COLO668 (cell line): ENCODE measurements around the gene U2AF1L4.
A peak's percentile ranks its signal among the peaks of the same experiment; 100 is the strongest.
"Not testable (repeated sequence)": the region's sequence is repeated elsewhere in the genome, so short reads cannot be mapped to it uniquely, and the experiment has no call there.

Experiments
- DNase-seq: peaks from one replicate; lab custom pipeline; 2025; ENCODE audit not compliant: unreplicated experiment; lab: John Stamatoyannopoulos, UW

U2AF1L4 gene

DNA sequence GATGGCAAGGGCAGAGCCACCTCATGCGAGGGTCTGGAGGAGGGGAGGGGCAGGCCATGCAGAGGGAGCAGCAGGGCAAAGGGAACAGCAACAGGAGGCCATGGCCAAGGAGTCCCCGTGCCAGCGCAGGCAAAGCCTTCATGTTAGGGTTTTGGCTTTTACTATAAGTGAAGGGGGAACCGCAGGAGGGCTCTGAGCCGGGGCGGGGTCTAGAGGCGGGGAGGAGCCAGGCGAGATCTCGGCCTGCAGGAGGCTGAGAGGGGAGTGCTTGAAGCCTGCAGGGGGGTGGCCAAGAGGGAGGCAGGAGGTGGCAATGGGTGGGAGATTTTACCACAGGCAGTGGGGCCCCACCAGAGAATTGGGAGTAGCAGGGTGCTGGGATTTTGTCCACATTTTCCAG lies 36.4 kb upstream of the U2AF1L4 start:
- DNase-seq = no peak

GRCh38 chr19:35780717-35781116 lies 35.5 kb upstream of the U2AF1L4 start:
- DNase-seq = no peak

DNA sequence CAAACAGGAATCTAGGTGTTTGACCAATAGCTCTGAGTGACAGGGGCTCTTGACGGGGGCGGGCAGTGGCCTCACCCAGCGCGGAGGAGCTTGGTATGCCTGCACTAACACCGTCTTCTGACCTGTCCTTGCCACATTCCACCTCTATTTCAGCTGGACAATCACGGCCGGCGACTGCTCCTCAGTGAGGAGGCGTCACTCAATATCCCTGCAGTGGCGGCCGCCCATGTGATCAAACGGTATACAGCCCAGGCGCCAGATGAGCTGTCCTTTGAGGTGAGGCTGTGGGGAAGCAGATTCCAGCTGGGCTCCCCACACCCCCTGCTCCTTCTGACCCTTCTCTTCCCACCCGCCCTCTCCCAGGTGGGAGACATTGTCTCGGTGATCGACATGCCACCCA lies 34.8 kb upstream of the U2AF1L4 start:
- DNase-seq = no peak

DNA sequence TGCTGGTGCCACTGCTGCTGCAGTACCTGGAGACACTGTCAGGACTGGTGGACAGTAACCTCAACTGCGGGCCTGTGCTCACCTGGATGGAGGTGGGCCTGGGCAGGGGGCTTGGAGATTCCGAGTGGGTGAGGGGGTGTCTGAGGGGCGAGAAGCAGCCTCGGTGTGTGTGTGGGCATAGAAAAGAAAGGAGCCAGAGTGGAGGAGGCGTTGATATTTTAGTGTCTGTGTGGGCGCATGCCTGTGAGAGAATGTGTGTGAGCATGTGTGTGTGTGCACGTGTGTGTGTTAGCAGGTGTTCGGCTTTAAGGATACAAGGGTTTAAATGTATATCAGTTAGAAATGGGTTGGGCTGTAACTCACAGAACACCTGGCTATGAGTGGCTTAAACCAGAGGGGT lies 33.8 kb upstream of the U2AF1L4 start:
- DNase-seq = no peak

- DNase-seq = no peak
Measured at GRCh38 chr19:35777961-35778360, 32.7 kb upstream of the U2AF1L4 start.

DNA sequence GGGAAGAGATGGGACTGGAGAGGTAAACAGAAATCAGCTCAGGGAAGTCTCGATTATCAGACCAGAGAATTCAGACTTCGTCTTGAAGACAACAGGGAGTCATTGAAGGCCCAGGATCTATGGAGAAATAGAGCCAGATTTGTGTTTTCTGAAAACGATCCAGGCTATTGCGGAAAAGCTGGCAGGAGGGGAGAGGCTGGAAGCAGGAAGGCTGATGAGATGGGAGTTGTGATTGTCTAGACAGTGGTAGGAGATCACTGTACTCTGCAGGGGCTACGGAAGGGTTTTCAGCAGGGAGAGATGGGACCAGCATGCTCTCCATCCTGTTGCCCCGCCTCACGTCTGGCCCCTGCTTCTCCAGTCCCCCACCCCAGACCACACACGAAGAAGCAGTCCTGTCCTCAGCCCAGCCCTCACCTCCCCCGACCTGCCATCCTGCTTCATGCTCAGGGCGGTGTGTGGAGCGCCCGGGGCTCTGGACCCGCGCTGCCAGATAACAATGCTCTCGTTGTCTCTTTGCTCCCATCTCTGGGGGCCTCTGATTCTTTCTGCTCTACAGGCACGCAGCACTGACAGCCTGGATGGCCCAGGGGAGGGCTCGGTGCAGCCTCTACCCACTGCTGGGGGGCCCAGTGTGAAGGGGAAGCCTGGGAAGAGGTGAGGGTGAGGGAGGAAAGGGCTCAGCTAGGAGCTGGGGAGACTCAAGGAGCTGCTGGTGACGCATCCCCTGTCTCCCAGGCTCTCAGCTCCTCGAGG lies 32.0 kb upstream of the U2AF1L4 start:
- DNase-seq = no peak

- no peak for DNase-seq
Measured at GRCh38 chr19:35776102-35776788, 31.0 kb upstream of the U2AF1L4 start.

DNA sequence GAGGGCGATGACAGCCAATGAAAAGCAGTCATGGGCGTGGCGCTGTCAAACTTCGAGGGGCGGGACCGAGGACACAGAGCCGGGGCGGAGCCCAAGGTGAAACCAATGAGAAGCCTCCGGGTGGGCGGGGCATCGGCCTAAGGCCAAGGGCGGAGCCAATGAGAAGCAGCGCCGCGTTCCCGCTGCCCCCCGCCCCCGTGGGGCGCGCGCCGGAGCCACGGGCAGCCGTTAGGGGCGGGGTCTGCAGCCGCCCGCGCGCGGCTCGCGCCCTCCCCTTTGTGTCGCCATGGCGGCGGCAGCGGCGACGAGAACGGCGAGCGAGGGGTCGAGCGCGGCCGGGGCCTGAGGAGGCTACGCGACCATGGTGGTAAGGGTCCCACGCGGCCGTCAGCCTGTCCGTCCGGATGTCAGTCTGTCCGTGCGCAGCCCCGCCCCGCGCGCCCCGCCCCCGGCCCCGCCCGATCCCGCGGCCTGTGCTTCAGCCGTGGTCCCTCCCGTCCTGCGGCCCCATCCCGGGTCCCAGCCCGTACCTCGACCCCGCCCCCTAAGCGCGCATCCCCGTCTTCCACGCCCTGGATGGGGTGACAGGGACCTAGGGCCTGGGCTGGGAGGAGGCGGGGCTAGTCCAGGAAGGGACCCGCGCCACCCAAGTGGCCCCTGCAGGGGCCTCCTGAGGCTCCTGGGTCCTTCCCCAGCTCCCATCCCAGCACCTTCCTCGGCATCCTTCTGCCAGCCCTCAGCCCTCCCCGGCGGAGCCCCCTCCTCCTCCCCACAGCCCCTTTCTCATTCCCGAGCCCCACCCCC lies 30.3 kb upstream of the U2AF1L4 start, which contains the start of gene ARHGAP33:
Gene ARHGAP33 (plus strand): TSS at position 267 of the 804 bp plus-strand sequence. CDS start 95 bp downstream, at position 362.
- peak; percentile 99 for DNase-seq

GRCh38 chr19:35775046-35775297 lies 29.8 kb upstream of the U2AF1L4 start:
- no peak for DNase-seq

- peak; percentile 20 for DNase-seq
Measured at GRCh38 chr19:35774274-35775045, 29.2 kb upstream of the U2AF1L4 start.

- DNase-seq = no peak
Measured at GRCh38 chr19:35773020-35773806, 28.0 kb upstream of the U2AF1L4 start.

- DNase-seq = not testable (repeated sequence)
Measured at GRCh38 chr19:35772362-35772761, 27.1 kb upstream of the U2AF1L4 start.

- DNase-seq = no peak
Measured at GRCh38 chr19:35768082-35768421, 22.8 kb upstream of the U2AF1L4 start.

DNA sequence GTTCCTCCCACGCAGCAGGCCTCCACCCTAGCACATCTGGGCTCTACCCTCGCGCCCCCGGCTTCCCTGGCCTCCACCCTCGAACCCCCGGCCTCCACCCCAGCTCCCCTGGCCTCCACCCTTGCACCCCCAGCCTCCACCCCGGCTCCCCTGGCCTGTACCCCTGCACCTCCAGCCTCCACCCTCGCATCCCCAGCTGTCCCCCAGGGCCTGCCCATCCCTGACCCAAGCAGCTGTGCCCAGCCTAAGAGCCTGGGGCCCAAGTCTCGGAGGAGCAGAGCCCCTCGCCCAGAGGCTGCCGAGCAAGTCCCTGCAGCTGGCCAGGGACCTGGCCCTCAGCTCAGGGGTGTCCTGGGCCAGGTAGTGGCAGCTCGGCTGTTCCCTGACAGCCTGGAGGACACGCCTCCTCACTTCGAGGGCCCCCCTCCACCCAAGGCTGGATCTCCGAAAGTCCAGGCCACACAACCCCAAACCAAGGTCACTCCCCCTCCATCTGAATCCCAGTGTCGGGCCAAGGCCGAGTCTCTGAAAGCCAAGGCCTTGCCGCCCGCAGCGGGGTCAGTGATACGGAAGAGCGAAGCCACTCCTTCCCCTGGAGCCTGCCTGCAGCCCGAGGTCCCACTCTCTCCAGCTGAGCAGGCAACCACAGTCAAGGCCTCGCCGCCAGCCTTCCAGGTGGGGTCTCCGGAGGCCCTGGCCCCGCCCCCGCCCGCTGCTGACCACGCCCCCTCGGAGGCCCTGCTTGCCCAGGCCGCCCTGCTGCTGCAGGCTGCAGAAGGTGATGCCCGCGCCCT lies 22.3 kb upstream of the U2AF1L4 start:
- no peak for DNase-seq

GRCh38 chr19:35766571-35767104 lies 21.4 kb upstream of the U2AF1L4 start:
- DNase-seq = no peak

DNA sequence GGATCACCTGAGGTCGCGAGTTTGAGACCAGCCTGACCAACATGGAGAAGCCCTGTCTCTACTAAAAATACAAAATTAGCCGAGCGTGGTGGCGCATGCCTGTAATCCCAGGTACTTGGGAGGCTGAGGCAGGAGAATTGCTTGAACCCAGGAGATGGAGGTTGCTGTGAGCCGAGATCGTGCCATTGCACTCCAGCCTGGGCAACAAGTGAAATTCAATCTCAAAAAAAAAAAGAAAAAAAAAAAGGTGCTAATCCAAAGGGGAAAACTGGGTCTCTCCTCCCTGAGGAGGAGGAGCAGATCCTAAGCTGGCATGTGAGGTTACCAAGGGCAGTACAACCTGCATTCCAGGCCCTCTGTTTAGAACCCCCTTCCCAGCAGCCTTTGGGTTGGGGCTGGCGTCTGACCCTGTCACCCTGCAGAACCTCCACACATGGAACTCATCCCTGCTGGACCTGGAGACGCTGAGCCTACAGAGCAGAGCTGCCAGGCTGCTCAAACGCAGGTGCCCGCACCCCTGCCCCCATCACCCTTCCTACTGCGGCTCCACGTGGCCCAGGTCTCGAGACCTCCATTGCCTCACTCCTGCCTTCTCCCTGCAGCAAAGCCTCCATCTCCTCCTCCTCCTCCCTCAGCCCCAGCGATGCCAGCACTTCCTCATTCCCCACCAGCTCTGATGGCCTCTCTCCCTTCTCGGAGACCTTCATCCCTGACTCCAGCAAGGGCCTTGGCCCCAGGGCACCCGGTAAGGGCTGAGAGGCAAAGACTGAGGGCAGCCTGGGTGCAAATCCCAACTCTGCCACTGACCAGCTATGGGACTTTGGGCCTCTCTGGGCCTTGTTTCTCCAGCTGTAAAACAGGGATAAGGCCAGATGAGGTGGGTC lies 19.5 kb upstream of the U2AF1L4 start:
- no peak for DNase-seq

GRCh38 chr19:35760711-35761349 lies 15.6 kb upstream of the U2AF1L4 start:
- DNase-seq = no peak

GRCh38 chr19:35759697-35760096 lies 14.5 kb upstream of the U2AF1L4 start:
- no peak for DNase-seq
